Cardiac muscle cell (in vitro differentiated cells and primary cell): ENCODE measurements around the gene GRAMD1A. TPM values are rescaled to one million over a fixed set of nuclear protein-coding genes. Genes with fewer than 3 reads are reported as not detected.

Source experiments
- DNase-seq, 2 donors: peaks; one replicate each; pipeline versions ENCODE4 v3.0.0 to v3.0.0-alpha.2; 2010 to 2017; ENCODE audit warnings: low read depth in 1 of 2, low spot score in 1 of 2
- H3K27ac ChIP-seq: fragments of 200-600 bp; sonication (generic); 2 replicates; pipeline ENCODE4 v1.5.1; 2016
- H3K27me3 ChIP-seq: fragments of 200-600 bp; sonication (generic); 2 replicates; pipeline ENCODE4 v1.6.0; 2016; ENCODE audit warnings: control low read depth
- H3K36me3 ChIP-seq: fragments of 200-600 bp; sonication (generic); 2 replicates; pipeline ENCODE4 v1.5.1; 2016; ENCODE audit warnings: control low read depth
- H3K4me1 ChIP-seq: fragments of 200-600 bp; sonication (generic); 2 replicates; pipeline ENCODE4 v1.8.1; 2017; ENCODE audit warnings: low read depth, mild to moderate bottlenecking, mixed run types
- H3K4me3 ChIP-seq: fragments of 200-600 bp; sonication (generic); 2 replicates; pipeline ENCODE4 v1.5.1; 2016; ENCODE audit warnings: mild to moderate bottlenecking
- H3K9me3 ChIP-seq: fragments of 200-600 bp; sonication (generic); 2 replicates; pipeline ENCODE4 v1.5.1; 2017; ENCODE audit warnings: low read depth, mild to moderate bottlenecking, control low read depth
- CTCF ChIP-seq: IDR thresholded peaks from 2 replicates; pipeline ENCODE4 v1.5.1; 2012; ENCODE audit warnings: low read depth, mild to moderate bottlenecking, low read length
- polyA plus RNA-seq: library from polyadenylated mRNA; unstranded; fragments of >200 nt; fragmentation: Nextera tagmentation; extraction: Ambion mirVana; gene quantifications from 2 replicates; pipeline ENCODE4 v1.2.1, GENCODE V29; 2016
- total RNA-seq: library from RNA; depleted of rRNA; stranded (reverse); fragments of >200 nt; gene quantifications from 2 replicates; pipeline ENCODE4 v1.2.3, GENCODE V29; 2016

Gene GRAMD1A
- total and polyA plus RNA-seq, 2 experiments from 2014 or later: 84.6 to 113 TPM

- H3K9me3 ChIP-seq: no peaks in the 10 kb centered on the region
- no peak overlapping the region for H3K27ac ChIP-seq
- no peak for TF ChIP-seq CTCF
- no peaks in the 10 kb centered on the region for H3K27me3 ChIP-seq
- H3K4me3 ChIP-seq: no peak overlapping the region
- DNase-seq: no peak
- peaks cover 6% of the 10 kb centered on the region for H3K4me1 ChIP-seq
- peaks cover 43% of the 10 kb centered on the region for H3K36me3 ChIP-seq
These were observed 15.8 kb downstream of the GRAMD1A start for GRCh38 chr19:35015954-35016351.

- DNase-seq: no peak
- Histone ChIP-seq H3K4me3 (no peak overlapping the region), H3K27ac (no peak overlapping the region), H3K36me3 (peaks cover 52% of the 10 kb centered on the region), H3K27me3 (no peaks in the 10 kb centered on the region), H3K4me1 (peaks cover 6% of the 10 kb centered on the region), H3K9me3 (no peaks in the 10 kb centered on the region)
- no peak for TF ChIP-seq CTCF
These were observed 17.4 kb downstream of the GRAMD1A start for GRCh38 chr19:35017507-35017906.

GRCh38 chr19:35018379-35018778 lies 18.3 kb downstream of the GRAMD1A start:
- no peak for TF ChIP-seq CTCF
- DNase-seq: no peak
- H3K36me3 ChIP-seq: peaks cover 54% of the 10 kb centered on the region
- no peak overlapping the region for H3K4me3 ChIP-seq
- H3K27me3 ChIP-seq: no peaks in the 10 kb centered on the region
- H3K9me3 ChIP-seq: no peaks in the 10 kb centered on the region
- no peak overlapping the region for H3K27ac ChIP-seq
- H3K4me1 ChIP-seq: no peaks in the 10 kb centered on the region

- H3K36me3 ChIP-seq: peaks cover 62% of the 10 kb centered on the region
- H3K27me3 ChIP-seq: no peaks in the 10 kb centered on the region
- H3K9me3 ChIP-seq: no peaks in the 10 kb centered on the region
- H3K4me1 ChIP-seq: no peaks in the 10 kb centered on the region
- TF ChIP-seq CTCF: no peak
- DNase-seq: no peak
- no peak overlapping the region for H3K4me3 ChIP-seq
- no peak overlapping the region for H3K27ac ChIP-seq
These were observed 19.0 kb downstream of the GRAMD1A start for GRCh38 chr19:35019144-35019543.

GRCh38 chr19:35021016-35021415 lies 20.9 kb downstream of the GRAMD1A start:
- peaks cover 60% of the 10 kb centered on the region for H3K36me3 ChIP-seq
- no peaks in the 10 kb centered on the region for H3K4me1 ChIP-seq
- H3K27me3 ChIP-seq: no peaks in the 10 kb centered on the region
- H3K9me3 ChIP-seq: no peaks in the 10 kb centered on the region
- no peak overlapping the region for H3K27ac ChIP-seq
- no peak overlapping the region for H3K4me3 ChIP-seq
- no peak for TF ChIP-seq CTCF
- DNase-seq: no peak

GRCh38 chr19:35021596-35021995 lies 21.5 kb downstream of the GRAMD1A start:
- Histone ChIP-seq H3K27ac (no peak overlapping the region), H3K27me3 (no peaks in the 10 kb centered on the region), H3K4me3 (no peak overlapping the region), H3K9me3 (no peaks in the 10 kb centered on the region), H3K36me3 (peaks cover 60% of the 10 kb centered on the region), H3K4me1 (no peaks in the 10 kb centered on the region)
- DNase-seq: no peak
- no peak for TF ChIP-seq CTCF
